HL-60/S4 treated with retinoic acid at 250 ng/mL for 4 days and 3 days (cell line): ENCODE results near the gene SEMA7A.

ENCODE experiments used
- in situ Hi-C: fragments of 300-500 bp; cut with MboI; formaldehyde crosslinking; loops from 2 replicates; pipeline ENCODE4 v1.7.0; 2022; ENCODE audit warnings: low sequenced_read_pairs

SEMA7A gene

DNA sequence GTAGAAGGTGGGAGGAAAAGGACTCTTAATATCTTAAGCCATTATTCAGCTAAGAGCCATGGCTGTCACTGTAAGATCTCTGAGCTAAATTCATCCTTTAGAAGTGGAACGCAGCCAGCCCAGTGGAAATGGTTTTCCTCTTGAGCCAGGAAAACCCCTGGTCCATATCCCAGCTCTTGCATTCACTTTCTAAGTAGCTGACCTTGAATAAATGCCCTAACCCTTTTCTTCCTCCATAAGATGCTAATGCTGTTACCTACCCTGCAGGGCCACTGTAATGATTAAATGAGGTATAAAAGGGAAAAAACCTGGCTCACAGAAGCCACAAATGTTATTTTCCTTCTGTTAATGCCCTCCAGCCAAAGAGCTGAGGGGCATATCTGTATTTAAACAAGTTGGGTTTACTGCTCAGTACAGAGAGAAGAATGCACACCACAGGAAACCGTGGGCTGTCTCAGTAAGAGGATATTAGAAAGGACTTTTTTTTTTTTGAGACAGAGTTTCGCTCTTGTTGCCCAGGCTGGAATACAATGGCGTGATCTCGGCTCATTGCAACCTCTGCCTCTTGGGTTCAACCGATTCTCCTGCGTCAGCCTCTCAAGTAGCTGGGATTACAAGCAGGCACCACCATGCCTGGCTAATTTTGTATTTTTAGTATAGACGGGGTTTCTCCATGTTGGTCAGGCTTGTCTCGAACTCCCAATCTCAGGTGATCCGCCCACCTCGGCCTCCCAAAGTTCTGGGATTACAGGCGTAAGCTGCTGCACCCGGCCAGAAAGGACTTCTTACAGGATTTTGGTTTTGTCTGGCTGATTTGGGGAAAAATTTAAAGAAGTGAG, 20.4 kb upstream of the SEMA7A start:
- in situ Hi-C loops: no loop called here

- in situ Hi-C loops: no loop called here
Measured at GRCh38 chr15:74451861-74452835, 18.4 kb upstream of the SEMA7A start.

DNA sequence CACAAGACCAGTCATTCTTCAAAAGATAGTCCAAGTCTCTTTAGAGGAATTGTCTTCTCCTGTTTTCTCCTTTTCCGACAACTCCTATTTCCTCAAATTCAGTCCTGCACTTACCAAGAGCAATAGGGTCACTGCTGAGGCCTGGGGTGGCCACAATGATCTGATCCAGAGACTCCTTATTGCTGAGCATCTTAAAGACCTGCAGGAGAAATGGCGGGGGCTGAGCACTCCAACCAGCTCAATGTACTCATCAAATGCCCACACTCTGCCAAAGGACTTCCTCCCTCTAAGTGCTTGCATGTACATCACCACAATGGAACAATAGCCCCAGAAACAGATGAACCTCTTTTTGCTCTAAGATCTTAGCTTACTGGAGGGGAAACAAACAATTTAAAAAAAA, 17.6 kb upstream of the SEMA7A start:
- in situ Hi-C loops: no loop called here

- in situ Hi-C loops: no loop called here
Measured at GRCh38 chr15:74449643-74450205, 16.0 kb upstream of the SEMA7A start.

GRCh38 chr15:74449095-74449494, 15.3 kb upstream of the SEMA7A start:
- in situ Hi-C loops: no loop called here

- in situ Hi-C loops: no loop called here
Measured at GRCh38 chr15:74445816-74446763, 12.3 kb upstream of the SEMA7A start.

DNA sequence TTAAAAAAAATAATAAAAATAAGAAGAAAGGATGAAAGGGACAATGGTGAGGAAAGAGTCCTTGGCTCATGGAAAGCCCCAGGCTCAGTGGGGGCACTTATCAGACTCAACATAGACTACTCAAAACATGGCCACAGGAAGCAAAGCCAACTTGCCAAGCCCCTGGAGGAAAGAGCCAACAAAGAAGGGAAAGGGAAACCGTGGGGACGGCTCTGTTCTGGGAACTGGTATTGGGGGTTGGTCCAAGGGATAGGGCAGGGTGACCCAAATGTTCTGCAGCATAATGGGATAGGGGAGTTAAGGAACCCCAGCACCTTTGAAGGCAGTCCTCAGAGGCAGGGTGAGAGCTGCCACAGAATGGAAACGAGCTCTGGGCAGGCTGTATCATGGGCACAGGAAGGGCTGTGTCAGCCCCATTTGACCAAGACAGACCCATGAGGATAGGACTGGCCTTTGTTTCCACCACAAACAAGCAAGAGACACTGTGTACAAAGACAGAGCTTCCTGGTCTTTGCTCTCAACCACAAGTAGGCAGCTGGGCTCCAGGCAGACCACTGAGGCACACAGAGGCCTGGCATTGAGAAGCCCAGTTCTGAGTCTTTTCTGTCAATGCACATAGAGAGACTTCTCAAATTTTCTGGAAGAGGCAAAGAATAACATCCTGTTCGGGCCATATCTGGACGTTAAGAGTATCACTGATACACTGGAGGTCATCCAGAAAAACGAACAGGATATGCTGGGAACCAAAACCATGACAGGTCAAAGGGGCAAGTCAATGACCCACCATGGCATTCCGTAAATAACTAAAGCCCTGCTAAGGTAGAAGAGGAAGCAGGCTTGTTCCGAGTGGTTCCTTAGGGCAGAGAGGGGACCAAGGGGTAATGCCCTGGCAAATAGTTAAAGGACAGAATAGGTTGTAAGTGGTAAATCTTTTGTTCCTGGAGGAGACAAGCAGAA, 10.6 kb upstream of the SEMA7A start:
- in situ Hi-C loops: loop anchor here (5.0 kb wide), 1 partner anchor 57 kb away; no protein-coding TSS in a partner anchor

DNA sequence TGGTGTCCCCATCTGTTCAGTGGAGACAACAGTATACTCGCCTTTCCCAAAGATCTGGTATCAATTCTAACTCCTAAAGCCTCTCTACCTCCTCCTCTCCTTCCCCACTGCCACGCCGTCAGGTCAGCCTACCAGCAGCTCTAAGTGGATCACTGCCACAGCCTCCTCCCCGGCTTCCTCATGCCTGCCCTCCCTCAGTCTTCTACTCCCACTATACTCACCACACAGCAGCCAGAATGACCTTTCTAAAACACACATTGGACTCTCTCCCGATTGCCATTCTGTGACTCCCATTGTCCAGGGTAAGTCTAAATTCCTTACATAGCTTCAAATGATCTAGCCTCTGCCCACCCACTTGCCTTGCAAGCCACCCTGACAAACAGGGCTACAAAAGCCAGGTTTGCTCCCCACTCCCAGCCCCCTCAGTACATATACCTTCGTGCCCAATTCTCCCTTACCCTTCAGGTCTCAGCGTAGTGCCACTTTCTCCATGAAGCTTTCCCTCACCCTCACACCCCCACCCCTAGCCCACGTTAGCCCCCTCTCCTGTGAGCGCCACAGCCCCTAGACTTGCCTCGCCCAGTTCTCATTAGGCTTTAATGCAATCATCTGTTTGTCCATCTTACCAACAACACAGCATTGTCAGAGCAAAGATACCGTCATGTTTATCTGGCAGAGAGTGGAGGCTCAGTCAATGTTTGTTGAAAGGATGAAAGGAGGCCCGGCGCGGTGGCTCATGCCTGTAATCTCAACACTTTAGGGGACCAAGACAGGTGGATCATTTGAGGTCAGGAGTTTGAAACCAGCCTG, 9.5 kb upstream of the SEMA7A start:
- in situ Hi-C loops: loop anchor here (5.0 kb wide), 1 partner anchor 56 kb away; no protein-coding TSS in a partner anchor

GRCh38 chr15:74442604-74443003, 8.8 kb upstream of the SEMA7A start:
- in situ Hi-C loops: loop anchor here (5.0 kb wide), 1 partner anchor 55 kb away; no protein-coding TSS in a partner anchor

DNA sequence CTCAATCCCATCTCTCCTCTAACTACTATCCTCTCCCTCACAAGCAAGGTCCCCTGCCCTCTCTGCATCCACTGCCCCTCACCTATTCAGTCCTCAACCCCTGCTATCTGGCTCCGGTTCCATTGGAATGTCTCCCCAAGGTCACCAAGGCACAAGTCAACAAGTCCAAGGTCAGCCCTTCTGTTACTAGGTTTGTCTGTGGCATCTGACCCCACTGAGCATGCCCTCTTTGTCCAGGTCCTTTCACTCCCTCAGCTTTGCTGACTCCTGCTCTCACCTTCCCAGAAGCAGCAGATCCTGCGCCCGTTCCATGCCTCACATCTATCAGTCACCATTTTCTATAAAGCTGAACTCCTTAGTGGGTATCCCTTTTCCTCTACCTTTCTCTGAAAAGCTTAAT, 8.3 kb upstream of the SEMA7A start:
- in situ Hi-C loops: loop anchor here (5.0 kb wide), 1 partner anchor 55 kb away; no protein-coding TSS in a partner anchor

DNA sequence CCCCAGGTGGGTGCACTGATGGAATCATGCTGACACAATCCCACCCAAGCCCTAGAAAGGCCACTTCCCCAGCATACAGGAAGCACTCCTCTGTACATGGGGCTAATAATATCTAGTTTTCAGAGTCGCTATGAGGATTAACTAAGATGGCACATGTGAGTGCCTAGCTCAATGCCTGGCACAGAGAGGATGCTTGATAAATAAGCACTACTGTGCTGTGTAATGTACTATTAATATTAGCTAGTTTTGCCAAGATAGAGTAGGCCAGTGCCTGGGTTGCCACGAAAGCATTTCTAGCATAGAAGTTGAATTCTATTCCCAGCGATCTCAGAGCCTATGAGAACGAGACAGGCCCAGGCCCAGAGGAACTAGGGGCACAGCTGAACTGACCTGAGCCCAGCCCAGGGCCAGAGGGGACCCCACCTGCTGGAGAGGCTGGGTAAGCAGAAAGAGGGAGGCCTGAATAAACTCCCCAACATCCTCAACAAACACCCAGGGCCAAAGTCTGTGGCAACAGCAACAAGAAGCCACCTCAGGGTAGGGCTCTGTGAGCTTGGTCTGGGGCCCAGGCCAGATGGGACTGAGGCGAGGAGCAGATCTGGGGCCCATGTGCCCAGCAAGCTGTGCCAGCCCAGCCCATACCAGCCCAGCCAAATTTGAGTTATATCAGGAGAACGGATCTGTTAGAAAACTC, 7.6 kb upstream of the SEMA7A start:
- in situ Hi-C loops: loop anchor here (5.0 kb wide), 1 partner anchor 54 kb away; no protein-coding TSS in a partner anchor

DNA sequence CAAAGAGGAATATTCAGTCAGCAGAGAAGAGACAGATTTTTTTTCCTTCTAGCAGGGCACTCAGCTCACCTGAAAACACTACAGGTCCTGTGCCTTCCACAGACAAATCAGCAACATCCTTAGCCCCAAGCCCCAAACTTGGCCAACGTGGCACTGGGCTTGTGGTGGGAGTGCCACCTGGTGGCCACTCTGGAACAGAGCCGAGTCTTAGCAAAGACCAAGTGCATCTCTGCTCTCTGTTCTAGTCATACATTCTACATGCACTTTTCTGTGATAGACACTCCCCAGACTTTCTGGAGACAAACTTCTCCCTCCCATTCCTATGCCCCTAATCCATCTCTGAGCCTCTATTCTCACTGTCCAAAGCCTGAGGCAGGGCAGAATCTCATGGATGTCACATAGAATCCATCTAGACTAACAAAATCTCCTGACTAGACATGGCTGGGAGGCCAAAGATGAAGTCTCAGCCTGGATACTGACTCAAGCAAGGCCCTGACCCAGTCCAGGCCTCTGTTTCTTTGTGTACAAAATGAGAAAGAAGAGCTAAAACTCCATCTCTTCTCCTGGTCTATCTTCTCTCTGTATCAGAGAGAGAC, 5.1 kb upstream of the SEMA7A start:
- in situ Hi-C loops: no loop called here

DNA sequence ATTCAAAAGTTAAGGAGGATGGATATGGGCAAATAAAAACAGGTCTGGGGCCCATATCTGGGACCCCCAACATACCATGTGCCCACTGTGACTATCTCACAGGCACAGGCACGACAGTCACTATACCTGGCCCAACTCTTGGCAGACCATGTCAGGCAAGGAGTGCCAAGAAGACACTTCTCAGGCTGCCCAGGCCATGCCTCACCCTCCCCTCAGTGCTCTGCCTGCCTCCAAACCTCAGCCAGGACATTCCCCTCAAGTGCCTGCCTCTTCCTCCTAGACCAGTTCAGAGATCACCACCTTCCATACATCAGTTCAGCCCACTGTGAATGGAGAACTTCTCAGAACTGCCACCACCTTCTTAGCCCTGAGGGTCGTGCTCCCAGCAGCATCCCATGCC, 4.4 kb upstream of the SEMA7A start:
- in situ Hi-C loops: no loop called here

DNA sequence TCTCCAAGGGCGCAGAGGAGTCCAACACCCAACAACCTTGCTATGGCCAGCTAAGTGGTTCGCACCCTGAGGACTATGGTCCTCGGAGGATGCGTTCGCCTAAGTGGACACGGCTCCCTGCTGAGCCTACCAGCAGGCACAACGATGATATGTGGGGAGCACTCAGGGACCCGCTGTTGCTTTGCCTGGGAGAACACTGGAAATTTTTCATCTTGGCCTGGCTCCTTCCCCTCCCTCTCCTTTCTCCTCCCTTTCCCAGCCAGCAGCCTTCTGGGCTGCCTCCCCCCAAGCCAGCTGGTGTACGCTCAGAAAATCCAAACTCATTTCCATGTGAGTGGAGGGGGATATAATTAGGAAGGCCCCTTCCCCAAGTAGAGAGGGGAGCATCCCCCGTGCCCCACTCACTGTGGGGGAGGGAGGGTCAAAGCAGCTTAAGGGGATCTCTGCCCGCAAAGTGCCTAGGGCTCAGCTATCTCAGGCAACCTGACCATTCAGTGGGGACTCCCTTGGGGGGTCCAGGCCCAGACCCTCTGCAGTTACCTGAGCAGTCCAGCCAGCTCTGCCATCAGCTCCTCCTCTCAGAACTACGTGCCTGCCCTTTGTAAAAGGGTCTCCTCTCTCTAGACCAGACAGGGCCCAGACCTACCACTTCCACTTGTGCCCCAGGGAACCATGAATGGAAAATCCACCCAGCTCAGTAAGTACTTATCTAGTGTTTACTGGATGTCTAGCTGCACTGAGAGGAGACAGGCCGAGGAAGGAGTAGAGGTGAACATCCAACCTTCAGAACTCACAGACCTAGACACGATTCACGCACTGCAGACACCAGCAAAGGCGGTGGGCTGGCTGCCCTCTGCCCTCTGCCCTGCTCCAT, 742 bp upstream of the SEMA7A start:
- in situ Hi-C loops: no loop called here

GRCh38 chr15:74432968-74433591, 678 bp downstream of the SEMA7A start:
- in situ Hi-C loops: no loop called here
